ENCODE measurements around the gene SPTBN4. TPM values are rescaled to one million over a fixed set of nuclear protein-coding genes. Genes with fewer than 3 reads are reported as not detected.
"Not testable (repeated sequence)": the region's sequence is repeated elsewhere in the genome, so short reads cannot be mapped to it uniquely, and the experiment has no call there.

Gene SPTBN4
- total RNA-seq, 4 donors from 2014 or later: 0.30 to 1.2 (median 0.71) TPM

DNA sequence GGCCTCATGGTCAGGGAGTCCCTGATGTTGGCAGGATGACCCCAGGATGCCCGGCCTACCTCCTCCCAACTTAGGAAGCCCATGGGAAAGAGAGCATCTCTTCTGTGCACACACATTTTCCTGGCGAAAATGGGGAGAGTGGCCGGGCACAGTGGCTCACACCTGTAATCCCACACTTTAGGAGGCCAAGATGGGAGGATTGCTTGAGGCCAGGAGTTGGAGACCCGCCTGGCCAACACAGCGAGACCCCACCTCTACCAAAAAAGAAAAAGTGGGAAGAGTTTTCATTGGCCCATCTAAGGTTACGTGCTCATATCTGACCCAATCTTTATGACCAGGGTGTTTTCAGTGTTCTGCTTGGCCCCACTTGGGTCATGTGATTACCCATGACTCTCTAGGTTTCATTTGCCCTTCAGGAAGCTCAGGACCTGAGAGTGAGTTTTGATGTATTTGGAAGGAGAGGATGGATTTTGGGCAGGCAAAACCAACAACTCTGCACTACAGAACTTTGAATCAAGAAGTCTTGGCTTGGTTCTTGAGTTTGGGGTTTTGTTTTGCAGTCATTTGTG, 76.3 kb downstream of the SPTBN4 start:
- Histone ChIP-seq H3K36me3 (no peaks in the 10 kb centered on the region), H3K27me3 (no peaks in the 10 kb centered on the region), H3K27ac (no peak overlapping the region), H3K9me3 (no peaks in the 10 kb centered on the region), H3K4me1 (peaks cover 9% of the 10 kb centered on the region), H3K4me3 (no peak overlapping the region)
- no peak for TF ChIP-seq EP300 (IDR thresholded peaks at IDR 0.05)
- TF ChIP-seq POLR2A (IDR thresholded peaks at IDR 0.05): no peak
- no peak for DNase-seq (ENCODE audit: low spot score in 2 of 2)
- 90% methylated on average over 6 of the region's 6 CpGs for WGBS

GRCh38 chr19:40546153-40546841, 79.5 kb downstream of the SPTBN4 start:
- H3K27me3 ChIP-seq: peaks cover 16% of the 10 kb centered on the region
- DNase-seq (ENCODE audit: low spot score in 2 of 2); H3K4me3 ChIP-seq; H3K9me3 ChIP-seq; H3K27ac ChIP-seq; H3K36me3 ChIP-seq: not testable (repeated sequence)
- WGBS: 82% methylated on average over 3 of the region's 3 CpGs
- peaks cover 11% of the 10 kb centered on the region for H3K4me1 ChIP-seq

DNA sequence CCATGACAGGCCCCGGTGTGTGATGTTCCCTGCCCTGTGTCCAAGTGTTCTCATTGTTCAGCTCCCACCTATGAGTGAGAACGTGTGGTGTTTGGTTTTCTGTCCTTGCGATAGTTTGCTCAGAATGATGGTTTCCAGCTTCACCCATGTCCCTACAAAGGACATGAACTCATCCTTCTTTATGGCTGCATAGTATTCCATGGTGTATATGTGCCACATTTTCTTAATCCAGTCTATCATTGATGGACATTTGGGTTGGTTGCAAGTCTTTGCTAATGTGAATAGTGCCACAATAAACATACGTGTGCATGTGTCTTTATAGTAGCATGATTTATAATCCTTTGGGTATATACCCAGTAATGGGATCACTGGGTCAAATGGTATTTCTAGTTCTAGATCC, 80.4 kb downstream of the SPTBN4 start:
- H3K27ac ChIP-seq; H3K9me3 ChIP-seq; H3K4me3 ChIP-seq; DNase-seq (ENCODE audit: low spot score in 2 of 2); H3K36me3 ChIP-seq: not testable (repeated sequence)
- peaks cover 17% of the 10 kb centered on the region for H3K27me3 ChIP-seq
- WGBS: 89% methylated on average over 4 of the region's 4 CpGs
- peaks cover 11% of the 10 kb centered on the region for H3K4me1 ChIP-seq

DNA sequence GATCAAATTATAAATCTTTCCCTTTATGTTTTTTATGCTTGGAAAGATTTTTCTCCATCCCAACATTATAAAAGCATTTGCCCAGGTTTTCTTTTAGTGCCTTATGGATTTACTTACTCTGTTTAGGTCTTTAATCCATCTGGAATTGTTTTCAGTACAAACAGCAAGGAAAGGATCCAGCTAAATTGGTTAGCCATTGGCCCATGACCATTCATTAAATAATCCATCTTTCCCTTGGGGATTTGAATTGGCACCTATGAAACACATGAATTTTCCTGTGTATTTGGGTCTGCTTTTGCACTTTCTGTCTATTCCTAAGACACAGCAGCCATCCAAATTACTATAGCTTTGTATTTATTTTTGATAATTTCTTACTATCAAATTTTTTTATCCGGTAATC, 81.0 kb downstream of the SPTBN4 start:
- Histone ChIP-seq H3K9me3 (no peaks in the 10 kb centered on the region), H3K27ac (no peak overlapping the region), H3K4me3 (no peak overlapping the region), H3K4me1 (peaks cover 5% of the 10 kb centered on the region), H3K36me3 (no peaks in the 10 kb centered on the region), H3K27me3 (peaks cover 22% of the 10 kb centered on the region)
- 78% methylated on average over 1 of the region's 1 CpG for WGBS
- no peak for DNase-seq (ENCODE audit: low spot score in 2 of 2)
- TF ChIP-seq POLR2A (IDR thresholded peaks at IDR 0.05): no peak
- no peak for TF ChIP-seq EP300 (IDR thresholded peaks at IDR 0.05)
- no peak for TF ChIP-seq POLR2AphosphoS5 (IDR thresholded peaks at IDR 0.05)
- TF ChIP-seq CTCF (IDR thresholded peaks at IDR 0.05): no peak

DNA sequence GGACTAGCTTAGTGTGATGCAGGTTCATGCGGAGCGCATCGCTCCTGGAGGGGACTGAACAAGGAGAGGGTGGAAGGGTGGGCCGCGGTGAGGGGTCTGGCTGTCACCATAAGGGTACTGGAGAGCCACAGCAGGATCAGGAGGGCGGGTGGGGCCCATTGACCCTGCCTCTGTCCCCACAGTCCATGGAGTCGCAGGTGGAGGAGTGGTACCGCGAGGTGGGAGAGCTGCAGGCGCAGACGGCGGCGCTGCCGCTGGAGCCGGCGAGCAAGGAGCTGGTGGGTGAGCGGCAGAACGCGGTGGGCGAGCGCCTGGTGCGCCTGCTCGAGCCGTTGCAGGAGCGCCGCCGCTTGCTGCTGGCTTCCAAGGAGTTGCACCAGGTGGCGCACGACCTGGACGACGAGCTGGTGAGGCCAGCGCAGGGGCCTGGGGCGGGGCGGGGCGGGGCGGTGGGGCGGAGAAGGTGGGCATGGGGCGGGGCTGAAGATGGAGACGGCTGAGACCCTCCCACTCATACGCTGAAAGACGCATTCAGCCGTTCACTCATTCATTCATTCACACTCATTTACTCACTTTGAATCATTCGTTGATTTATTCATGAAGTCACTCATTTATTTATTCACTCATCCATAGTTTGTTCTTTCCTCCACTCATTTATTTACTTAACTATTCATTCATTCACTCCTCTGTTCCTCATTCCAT, 82.4 kb downstream of the SPTBN4 start:
- Histone ChIP-seq H3K9me3 (no peaks in the 10 kb centered on the region), H3K4me3 (no peak overlapping the region), H3K27me3 (peaks cover 34% of the 10 kb centered on the region), H3K4me1 (peaks cover 7% of the 10 kb centered on the region), H3K27ac (no peak overlapping the region), H3K36me3 (no peaks in the 10 kb centered on the region)
- TF ChIP-seq CTCF (IDR thresholded peaks at IDR 0.05) (peak in 1 of 2 donors; percentile 53), POLR2A (IDR thresholded peaks at IDR 0.05) (no peak), POLR2AphosphoS5 (IDR thresholded peaks at IDR 0.05) (no peak)
- WGBS: 10% methylated on average over 22 of the region's 43 CpGs
- DNase-seq (ENCODE audit: low spot score in 2 of 2): no peak

- no peak for TF ChIP-seq CTCF (IDR thresholded peaks at IDR 0.05)
- TF ChIP-seq EP300 (IDR thresholded peaks at IDR 0.05): no peak
- no peak for TF ChIP-seq POLR2A (IDR thresholded peaks at IDR 0.05)
- no peak for TF ChIP-seq POLR2AphosphoS5 (IDR thresholded peaks at IDR 0.05)
- no peaks in the 10 kb centered on the region for H3K36me3 ChIP-seq
- no peak overlapping the region for H3K4me3 ChIP-seq
- WGBS: 92% methylated on average over 4 of the region's 4 CpGs
- H3K4me1 ChIP-seq: peaks cover 10% of the 10 kb centered on the region
- no peaks in the 10 kb centered on the region for H3K9me3 ChIP-seq
- H3K27me3 ChIP-seq: peaks cover 49% of the 10 kb centered on the region
- no peak overlapping the region for H3K27ac ChIP-seq
- no peak for DNase-seq (ENCODE audit: low spot score in 2 of 2)
Observed at GRCh38 chr19:40550951-40551350, 84.2 kb downstream of the SPTBN4 start.
